Sigmoid colon (tissue), 7 donors: Measurements from ENCODE around the gene GAN. TPM values are rescaled to one million over a fixed set of nuclear protein-coding genes. Genes with fewer than 3 reads are reported as not detected.
A peak's percentile ranks its signal among the peaks of the same experiment; 100 is the strongest.

ENCODE experiments used
- DNase-seq: peaks from one replicate; pipeline ENCODE4 v3.0.0-alpha.2; 2019
- H3K27ac ChIP-seq, 4 donors: fragments of 200-600 bp; sonication (generic); one replicate each; pipeline ENCODE4 v1.5.1; 2016 to 2019; ENCODE audit warnings: mild to moderate bottlenecking in 1 of 4
- H3K27me3 ChIP-seq, 3 donors: fragments of 200-600 bp; sonication (generic); one replicate each; pipeline ENCODE4 v1.5.1; 2019; ENCODE audit warnings: mild to moderate bottlenecking in 1 of 3
- H3K36me3 ChIP-seq, 4 donors: fragments of 200-600 bp; sonication (generic); one replicate each; pipeline ENCODE4 v1.5.1; 2016 to 2019
- H3K4me1 ChIP-seq, 4 donors: fragments of 200-600 bp; sonication (generic); one replicate each; pipeline ENCODE4 v1.5.1; 2017 to 2019
- H3K4me3 ChIP-seq, 4 donors: fragments of 200-600 bp; sonication (generic); one replicate each; pipeline ENCODE4 v1.5.1; 2017 to 2019; ENCODE audit warnings: mild to moderate bottlenecking in 2 of 4, moderate library complexity in 1 of 4
- H3K9me3 ChIP-seq, 4 donors: fragments of 200-600 bp in 3 of 4; sonication (generic) in 3 of 4; one replicate each; pipeline versions ENCODE4 v1.5.1 to v1.6.1; 2013 to 2019
- EP300 ChIP-seq, 4 donors: sonication (generic); formaldehyde crosslinking; IDR thresholded peaks; one replicate each; pipeline ENCODE4 v1.6.1; 2017; ENCODE audit warnings: antibody characterized with exemption in 4 of 4
- POLR2A ChIP-seq, 2 donors: fragments of 450-650 bp; IDR thresholded peaks; one replicate each; pipeline ENCODE4 v1.6.1; 2016; ENCODE audit warnings: antibody characterized with exemption in 2 of 2, mild to moderate bottlenecking in 2 of 2, moderate library complexity in 2 of 2
- POLR2AphosphoS5 ChIP-seq, 4 donors: sonication (generic); formaldehyde crosslinking; IDR thresholded peaks; one replicate each; pipeline ENCODE4 v1.6.1; 2017; ENCODE audit warnings: antibody characterized with exemption in 4 of 4
- WGBS, 2 donors: extraction: QIAGEN DNeasy Blood & Tissue Kit; methylation state at CpG; one replicate each; pipeline ENCODE4 v1.1.7; 2013; 5-methylcytosine and 5-hydroxymethylcytosine counted together
- intact Hi-C: fragments of 100-400 bp; cut with DNase I; formaldehyde crosslinking; loops from one replicate; pipeline ENCODE4 v1.15.1; 2023
- polyA plus RNA-seq, 3 donors: library from polyadenylated mRNA; stranded (reverse); fragments of 200-250 nt; gene quantifications; one replicate each; pipeline ENCODE4 v1.2.3, GENCODE V29; 2013
- total RNA-seq, 4 donors: library from RNA; depleted of rRNA; stranded (reverse); fragments of >200 nt; gene quantifications; one replicate each; pipeline ENCODE4 v1.1.0, GENCODE V29; 2016
- TF ChIP-seq, protein P1 (sequence below), 4 experiments: fragments of 450-650 bp in 3 of 4; fragments of 200-600 bp in 1 of 4; IDR thresholded peaks; one replicate each; pipeline ENCODE4 v1.5.1; 2016 to 2019; ENCODE audit warnings: antibody characterized with exemption in 4 of 4, mild to moderate bottlenecking in 3 of 4, moderate library complexity in 2 of 4
- donor health status: healthy with polysubstance abuse.
- donor health status: Bipolar disorder and iron deficiency.
- donor health status: healthy.

Gene GAN, protein sequence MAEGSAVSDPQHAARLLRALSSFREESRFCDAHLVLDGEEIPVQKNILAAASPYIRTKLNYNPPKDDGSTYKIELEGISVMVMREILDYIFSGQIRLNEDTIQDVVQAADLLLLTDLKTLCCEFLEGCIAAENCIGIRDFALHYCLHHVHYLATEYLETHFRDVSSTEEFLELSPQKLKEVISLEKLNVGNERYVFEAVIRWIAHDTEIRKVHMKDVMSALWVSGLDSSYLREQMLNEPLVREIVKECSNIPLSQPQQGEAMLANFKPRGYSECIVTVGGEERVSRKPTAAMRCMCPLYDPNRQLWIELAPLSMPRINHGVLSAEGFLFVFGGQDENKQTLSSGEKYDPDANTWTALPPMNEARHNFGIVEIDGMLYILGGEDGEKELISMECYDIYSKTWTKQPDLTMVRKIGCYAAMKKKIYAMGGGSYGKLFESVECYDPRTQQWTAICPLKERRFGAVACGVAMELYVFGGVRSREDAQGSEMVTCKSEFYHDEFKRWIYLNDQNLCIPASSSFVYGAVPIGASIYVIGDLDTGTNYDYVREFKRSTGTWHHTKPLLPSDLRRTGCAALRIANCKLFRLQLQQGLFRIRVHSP
- 10 to 100 TPM in 3 of 4 donors, 1 to 10 TPM in 1; 9.1 to 14.7 (median 13.4) TPM for total RNA-seq
- polyA plus RNA-seq: 1 to 10 TPM; 1.2 to 2.8 (median 2.5) TPM

DNA sequence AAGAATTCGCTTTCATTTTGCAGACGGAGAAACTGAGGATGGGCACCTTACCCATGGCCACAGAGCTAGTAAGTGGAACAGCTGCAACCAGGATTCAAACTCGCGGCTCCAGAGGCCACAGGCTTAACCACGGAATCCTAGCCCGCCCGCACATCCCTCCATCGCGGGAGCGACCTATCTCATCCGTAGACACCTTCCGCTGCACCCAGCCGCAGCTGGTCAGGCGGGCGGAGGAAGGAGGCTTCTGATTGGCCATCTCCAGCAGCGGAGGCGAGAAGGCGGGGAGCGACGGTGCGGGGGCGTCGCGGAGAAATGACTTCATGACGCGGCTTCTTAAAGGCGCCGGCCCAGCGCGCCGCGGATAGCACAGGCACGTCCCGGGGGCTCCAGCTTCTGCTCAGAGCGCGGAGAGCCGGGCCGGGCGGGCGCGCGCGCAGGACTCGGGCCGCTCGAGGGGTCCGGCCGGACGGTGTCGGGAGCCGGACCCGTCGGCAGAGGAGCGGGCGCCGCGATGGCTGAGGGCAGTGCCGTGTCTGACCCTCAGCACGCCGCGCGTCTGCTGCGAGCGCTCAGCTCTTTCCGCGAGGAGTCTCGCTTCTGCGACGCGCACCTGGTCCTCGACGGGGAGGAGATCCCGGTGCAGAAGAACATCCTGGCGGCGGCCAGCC, at the start of gene GAN:
GAN (plus strand) TSS at position 360 of the 668 bp plus-strand sequence; CDS start at position 512, 152 bp downstream.
- Histone ChIP-seq H3K4me1 (peaks cover 0 to 58% (median 49%) of the 10 kb centered on the region in 4 donors), H3K36me3 (no peaks in the 10 kb centered on the region), H3K4me3 (peak within 1 kb of the TSS; percentile 49 to 95 (median 88)), H3K9me3 (no peaks in the 10 kb centered on the region), H3K27ac (peak within 1 kb of the TSS; percentile 93 to 96 (median 95)), H3K27me3 (no peaks in the 10 kb centered on the region)
- intact Hi-C loops: loop anchor here (2.0 to 5.0 kb wide), 3 partner anchors 50 to 107 kb away; no protein-coding TSS in a partner anchor
- 0% methylated on average over 75 of the region's 75 CpGs for WGBS, 2 donors
- peak; percentile 98 for DNase-seq
- TF ChIP-seq, protein P1, sequence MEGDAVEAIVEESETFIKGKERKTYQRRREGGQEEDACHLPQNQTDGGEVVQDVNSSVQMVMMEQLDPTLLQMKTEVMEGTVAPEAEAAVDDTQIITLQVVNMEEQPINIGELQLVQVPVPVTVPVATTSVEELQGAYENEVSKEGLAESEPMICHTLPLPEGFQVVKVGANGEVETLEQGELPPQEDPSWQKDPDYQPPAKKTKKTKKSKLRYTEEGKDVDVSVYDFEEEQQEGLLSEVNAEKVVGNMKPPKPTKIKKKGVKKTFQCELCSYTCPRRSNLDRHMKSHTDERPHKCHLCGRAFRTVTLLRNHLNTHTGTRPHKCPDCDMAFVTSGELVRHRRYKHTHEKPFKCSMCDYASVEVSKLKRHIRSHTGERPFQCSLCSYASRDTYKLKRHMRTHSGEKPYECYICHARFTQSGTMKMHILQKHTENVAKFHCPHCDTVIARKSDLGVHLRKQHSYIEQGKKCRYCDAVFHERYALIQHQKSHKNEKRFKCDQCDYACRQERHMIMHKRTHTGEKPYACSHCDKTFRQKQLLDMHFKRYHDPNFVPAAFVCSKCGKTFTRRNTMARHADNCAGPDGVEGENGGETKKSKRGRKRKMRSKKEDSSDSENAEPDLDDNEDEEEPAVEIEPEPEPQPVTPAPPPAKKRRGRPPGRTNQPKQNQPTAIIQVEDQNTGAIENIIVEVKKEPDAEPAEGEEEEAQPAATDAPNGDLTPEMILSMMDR (IDR thresholded peaks at IDR 0.05): no peak
- TF ChIP-seq POLR2A (IDR thresholded peaks at IDR 0.05): peak; percentile 75 to 82
- TF ChIP-seq EP300 (IDR thresholded peaks at IDR 0.05): peak in 1 of 4 donors; percentile 54
- peak; percentile 92 to 97 (median 96) for TF ChIP-seq POLR2AphosphoS5 (IDR thresholded peaks at IDR 0.05)

DNA sequence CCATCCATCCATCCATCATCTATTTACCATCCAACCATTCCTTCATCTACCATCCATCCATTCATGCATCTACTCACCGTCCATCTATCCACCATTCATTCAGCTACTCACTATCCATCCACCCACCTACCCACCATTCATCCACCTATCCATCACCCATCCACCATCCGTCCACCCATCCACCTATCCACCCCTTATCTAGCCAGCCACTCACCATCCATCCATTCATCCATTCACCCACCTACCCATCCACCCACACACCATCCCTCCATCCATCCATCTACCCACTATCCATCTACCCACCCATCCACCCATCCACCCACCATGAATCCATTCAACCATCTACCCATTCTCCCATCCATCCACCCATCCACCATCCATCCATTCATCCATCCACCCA, 49.7 kb upstream of the GAN start:
- Histone ChIP-seq H3K9me3 (no peaks in the 10 kb centered on the region), H3K27ac (peak overlapping the region in 3 of 4 donors; percentile 76 to 78 (median 77)), H3K27me3 (no peaks in the 10 kb centered on the region), H3K36me3 (no peaks in the 10 kb centered on the region), H3K4me1 (peaks cover 0 to 50% (median 37%) of the 10 kb centered on the region in 4 donors), H3K4me3 (no peak overlapping the region)
- 94 to 97% methylated on average over 2 of the region's 2 CpGs for WGBS, 2 donors
- no peak for TF ChIP-seq EP300 (IDR thresholded peaks at IDR 0.05)
- TF ChIP-seq POLR2A (IDR thresholded peaks at IDR 0.05): no peak
- no peak for TF ChIP-seq POLR2AphosphoS5 (IDR thresholded peaks at IDR 0.05)
- TF ChIP-seq, protein P1 (IDR thresholded peaks at IDR 0.05): no peak
- intact Hi-C loops: loop anchor here (2.0 kb wide), 2 partner anchors 26 to 50 kb away; partner anchors contain the start of genes BCO1 and GAN
- no peak for DNase-seq

DNA sequence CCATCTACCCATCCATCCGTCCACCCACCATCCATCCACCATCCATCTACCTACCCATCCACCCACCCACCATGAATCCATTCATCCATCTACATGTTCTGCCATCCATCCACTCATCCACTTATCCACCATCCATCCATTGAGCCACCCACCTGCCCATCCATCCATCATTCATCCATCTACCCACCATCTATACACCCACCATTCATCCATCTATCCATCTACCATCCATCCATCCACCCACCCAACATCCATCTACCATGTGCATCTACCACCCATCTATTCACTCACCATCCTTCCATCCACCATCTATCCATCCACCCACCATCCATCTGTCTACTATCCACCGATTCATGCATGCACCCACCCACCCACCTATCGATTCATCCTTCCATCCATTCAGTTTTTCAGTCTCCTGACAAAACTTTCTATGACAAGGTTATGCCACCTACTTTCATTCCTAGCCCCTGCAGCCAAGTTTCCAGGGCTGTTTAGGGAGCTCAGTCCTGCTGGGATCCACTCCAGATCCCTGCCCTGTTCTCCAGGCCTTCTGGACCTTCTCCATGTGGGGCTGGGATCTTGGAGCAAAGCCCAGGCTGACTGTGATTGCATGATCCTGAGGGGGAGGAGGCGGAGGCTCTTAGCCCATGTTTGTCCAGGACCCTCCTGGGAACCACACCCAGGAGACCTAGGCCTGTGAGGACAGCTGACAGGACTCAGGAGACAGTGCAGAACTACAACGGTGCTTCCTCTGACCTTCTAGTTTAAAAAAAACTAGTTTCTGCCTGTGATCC, 48.9 kb upstream of the GAN start:
- Histone ChIP-seq H3K36me3 (no peaks in the 10 kb centered on the region), H3K27ac (peak overlapping the region in 3 of 4 donors; percentile 76 to 78 (median 77)), H3K4me3 (no peak overlapping the region), H3K27me3 (no peaks in the 10 kb centered on the region), H3K4me1 (peaks cover 0 to 46% (median 35%) of the 10 kb centered on the region in 4 donors), H3K9me3 (no peaks in the 10 kb centered on the region)
- peak; percentile 95 for DNase-seq
- 59 to 78% methylated on average over 5 of the region's 5 CpGs for WGBS, 2 donors
- no peak for TF ChIP-seq POLR2A (IDR thresholded peaks at IDR 0.05)
- TF ChIP-seq EP300 (IDR thresholded peaks at IDR 0.05): peak in 1 of 4 donors; percentile 63
- TF ChIP-seq POLR2AphosphoS5 (IDR thresholded peaks at IDR 0.05): peak; percentile 58 to 87 (median 82)
- intact Hi-C loops: loop anchor here (2.0 kb wide), 2 partner anchors 27 to 49 kb away; partner anchors contain the start of genes BCO1 and GAN

GRCh38 chr16:81266680-81267095, 48.1 kb upstream of the GAN start:
- Histone ChIP-seq H3K4me3 (no peak overlapping the region), H3K36me3 (no peaks in the 10 kb centered on the region), H3K27ac (peak overlapping the region in 3 of 4 donors; percentile 76 to 78 (median 77)), H3K9me3 (no peaks in the 10 kb centered on the region), H3K27me3 (no peaks in the 10 kb centered on the region), H3K4me1 (peaks cover 0 to 46% (median 35%) of the 10 kb centered on the region in 4 donors)
- WGBS, 2 donors: 8 to 36% methylated on average over 7 of the region's 7 CpGs
- TF ChIP-seq, protein P1 (IDR thresholded peaks at IDR 0.05): no peak
- TF ChIP-seq EP300 (IDR thresholded peaks at IDR 0.05): no peak
- no peak for TF ChIP-seq POLR2A (IDR thresholded peaks at IDR 0.05)
- no peak for TF ChIP-seq POLR2AphosphoS5 (IDR thresholded peaks at IDR 0.05)
- DNase-seq: no peak
- intact Hi-C loops: no loop called here
